OCI-LY1 (cell line): ENCODE data around the gene CNGA2.

ENCODE experiments used
- H2AFZ ChIP-seq: fragments of 200-600 bp; sonication (generic), shearing (Covaris generic); 2 replicates; pipeline ENCODE4 v1.6.0; 2014; ENCODE audit warnings: antibody characterized with exemption, mild to moderate bottlenecking, low read length
- H3F3A ChIP-seq: fragments of 200-600 bp; sonication (generic), shearing (Covaris generic); 2 replicates; pipeline ENCODE4 v1.6.0; 2014; ENCODE audit warnings: mild to moderate bottlenecking, antibody characterized with exemption, low read length, moderate library complexity; ENCODE audit not compliant: insufficient read depth
- H3K27ac ChIP-seq: fragments of 200-600 bp; sonication (generic); 2 replicates; pipeline ENCODE4 v1.5.1; 2014; ENCODE audit warnings: low read length, mixed run types, mild to moderate bottlenecking, low read depth; ENCODE audit not compliant: poor library complexity, severe bottlenecking
- H3K27me3 ChIP-seq: fragments of 200-600 bp; sonication (generic); 2 replicates; pipeline ENCODE4 v1.6.0; 2014; ENCODE audit warnings: antibody characterized with exemption, mild to moderate bottlenecking, low read length, moderate library complexity; ENCODE audit not compliant: insufficient read depth
- H3K36me3 ChIP-seq: fragments of 200-600 bp; sonication (generic); 2 replicates; pipeline ENCODE4 v1.6.1; 2014; ENCODE audit warnings: mild to moderate bottlenecking, antibody characterized with exemption, low read length, moderate library complexity, mixed read lengths; ENCODE audit not compliant: insufficient read depth
- H3K4me1 ChIP-seq: fragments of 200-600 bp; sonication (generic); 2 replicates; pipeline ENCODE4 v1.5.1; 2014; ENCODE audit warnings: mild to moderate bottlenecking, low read length, moderate library complexity; ENCODE audit not compliant: insufficient read depth, severe bottlenecking
- H3K4me2 ChIP-seq: fragments of 200-600 bp; sonication (generic), shearing (Covaris generic); 2 replicates; pipeline ENCODE4 v1.6.1; 2014; ENCODE audit warnings: low read length
- H3K4me3 ChIP-seq: fragments of 200-600 bp; sonication (generic); 2 replicates; pipeline ENCODE4 v1.5.1; 2014; ENCODE audit warnings: low read length, low read depth, mild to moderate bottlenecking, mixed read lengths; ENCODE audit not compliant: poor library complexity, severe bottlenecking
- H3K79me2 ChIP-seq: fragments of 200-600 bp; shearing (Covaris generic); 2 replicates; pipeline ENCODE4 v1.6.1; 2016; ENCODE audit warnings: mixed run types, low read length, mixed read lengths; ENCODE audit not compliant: insufficient read depth
- H3K9ac ChIP-seq: fragments of 200-600 bp; sonication (generic), shearing (Covaris generic); 2 replicates; pipeline ENCODE4 v1.6.1; 2014; ENCODE audit warnings: mild to moderate bottlenecking, low read length, mixed read lengths
- H3K9me2 ChIP-seq: fragments of 200-600 bp; sonication (generic), shearing (Covaris generic); 2 replicates; pipeline ENCODE4 v1.6.1; 2014; ENCODE audit warnings: low read depth, mild to moderate bottlenecking, low read length, mixed read lengths
- H3K9me3 ChIP-seq: fragments of 200-600 bp; shearing (Covaris generic); 2 replicates; pipeline ENCODE4 v1.6.1; 2014; ENCODE audit warnings: low read length, mixed read lengths
- H4K20me1 ChIP-seq: fragments of 200-600 bp; sonication (generic), shearing (Covaris generic); 2 replicates; pipeline ENCODE4 v1.6.0; 2016; ENCODE audit warnings: mild to moderate bottlenecking, low read length; ENCODE audit not compliant: insufficient read depth
- CTCF ChIP-seq: fragments of 200-600 bp; sonication (generic), shearing (Covaris generic); IDR thresholded peaks from 2 replicates; pipeline ENCODE4 v1.5.1; 2017; ENCODE audit warnings: mild to moderate bottlenecking, antibody characterized with exemption, low read length, moderate library complexity, mixed read lengths
- EZH2 ChIP-seq: fragments of 200-600 bp; sonication (generic), shearing (Covaris generic); IDR thresholded peaks from 2 replicates; pipeline ENCODE4 v1.8.0; 2017; ENCODE audit warnings: borderline replicate concordance, mixed run types, mild to moderate bottlenecking, antibody characterized with exemption, low read length, moderate library complexity, mixed read lengths

The CNGA2 gene

GRCh38 chrX:151759041-151759708 is 24.6 kb downstream of the CNGA2 start:
- Histone ChIP-seq H3K27ac (no peak overlapping the region), H3F3A (no peaks in the 10 kb centered on the region), H3K9ac (no peak overlapping the region), H3K9me2 (no peaks in the 10 kb centered on the region), H3K9me3 (no peaks in the 10 kb centered on the region), H2AFZ (no peak overlapping the region), H3K4me1 (no peaks in the 10 kb centered on the region), H3K4me2 (no peak overlapping the region), H4K20me1 (no peaks in the 10 kb centered on the region), H3K4me3 (no peak overlapping the region), H3K36me3 (no peaks in the 10 kb centered on the region), H3K79me2 (no peaks in the 10 kb centered on the region), H3K27me3 (no peaks in the 10 kb centered on the region)
- TF ChIP-seq EZH2 (no peak), CTCF (no peak)

- H3K9me3 ChIP-seq = no peaks in the 10 kb centered on the region
These were observed 28.3 kb downstream of the CNGA2 start for GRCh38 chrX:151762802-151763201.

DNA sequence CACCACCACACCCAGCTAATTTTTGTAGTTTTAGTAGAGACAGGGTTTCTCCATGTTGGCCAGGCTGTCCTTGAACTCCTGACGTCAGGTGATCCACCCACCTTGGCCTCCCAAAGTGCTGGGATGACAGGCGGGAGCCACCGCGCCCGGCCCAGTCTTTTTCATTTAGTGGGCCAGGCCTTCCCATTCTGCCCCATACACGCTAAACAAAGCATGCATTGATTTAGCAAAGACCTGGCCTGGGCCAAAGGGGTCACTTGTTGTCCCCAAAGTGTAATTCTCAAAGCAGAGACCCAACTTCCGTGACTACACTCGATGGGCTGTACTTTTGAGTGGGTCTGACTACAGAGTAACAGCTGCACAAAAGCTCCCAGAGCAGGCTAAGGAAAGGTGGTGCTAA is 29.2 kb downstream of the CNGA2 start:
- no peaks in the 10 kb centered on the region for H4K20me1 ChIP-seq
- no peaks in the 10 kb centered on the region for H3K9me2 ChIP-seq
- H3K27ac ChIP-seq = no peak overlapping the region
- no peaks in the 10 kb centered on the region for H3K79me2 ChIP-seq
- TF ChIP-seq EZH2 (no peak), CTCF (no peak)
- H3K36me3 ChIP-seq = no peaks in the 10 kb centered on the region
- no peaks in the 10 kb centered on the region for H3K27me3 ChIP-seq
- H3K4me1 ChIP-seq = no peaks in the 10 kb centered on the region
- H3K9me3 ChIP-seq = no peaks in the 10 kb centered on the region
- no peak overlapping the region for H3K9ac ChIP-seq
- no peaks in the 10 kb centered on the region for H3F3A ChIP-seq
- H3K4me2 ChIP-seq = no peak overlapping the region
- no peak overlapping the region for H3K4me3 ChIP-seq
- no peak overlapping the region for H2AFZ ChIP-seq

More at GRCh38 chrX:151762802-151763201, 28.3 kb downstream of the CNGA2 start:
- no peaks in the 10 kb centered on the region for H3K36me3 ChIP-seq
- no peaks in the 10 kb centered on the region for H3K9me2 ChIP-seq
- H3K4me1 ChIP-seq = no peaks in the 10 kb centered on the region
- no peaks in the 10 kb centered on the region for H3F3A ChIP-seq
- no peak overlapping the region for H3K9ac ChIP-seq
- TF ChIP-seq EZH2 (no peak), CTCF (no peak)
- H3K79me2 ChIP-seq = no peaks in the 10 kb centered on the region
- H3K4me3 ChIP-seq = no peak overlapping the region
- H4K20me1 ChIP-seq = no peaks in the 10 kb centered on the region
- H3K4me2 ChIP-seq = no peak overlapping the region
- no peak overlapping the region for H3K27ac ChIP-seq
- no peak overlapping the region for H2AFZ ChIP-seq
- H3K27me3 ChIP-seq = no peaks in the 10 kb centered on the region
